BE2C (cell line): ENCODE results near the gene EDIL3.

Source experiments
- DNase-seq: peaks from one replicate; pipeline ENCODE4 v3.0.0-alpha.2; 2020
- H3K27me3 ChIP-seq: fragments of 250-450 bp; sonication (Bioruptor Pico); 2 replicates; pipeline ENCODE4 v1.5.1; 2020; ENCODE audit warnings: mild to moderate bottlenecking
- H3K36me3 ChIP-seq: fragments of 250-450 bp; sonication (Bioruptor Pico); 2 replicates; pipeline ENCODE4 v1.5.1; 2020; ENCODE audit warnings: mild to moderate bottlenecking
- H3K4me1 ChIP-seq: fragments of 250-450 bp; sonication (Bioruptor Pico); 2 replicates; pipeline ENCODE4 v1.5.1; 2020
- H3K4me3 ChIP-seq: 2 replicates; pipeline ENCODE4 v1.5.1; 2011; ENCODE audit warnings: low read depth, low read length
- H3K9me3 ChIP-seq: fragments of 250-450 bp; sonication (Bioruptor Pico); 2 replicates; pipeline ENCODE4 v1.5.1; 2020
- TF ChIP-seq, protein P1 (sequence below): IDR thresholded peaks from 2 replicates; pipeline ENCODE4 v1.5.1; 2012; ENCODE audit warnings: mild to moderate bottlenecking, low read depth, low read length

The EDIL3 gene

DNA sequence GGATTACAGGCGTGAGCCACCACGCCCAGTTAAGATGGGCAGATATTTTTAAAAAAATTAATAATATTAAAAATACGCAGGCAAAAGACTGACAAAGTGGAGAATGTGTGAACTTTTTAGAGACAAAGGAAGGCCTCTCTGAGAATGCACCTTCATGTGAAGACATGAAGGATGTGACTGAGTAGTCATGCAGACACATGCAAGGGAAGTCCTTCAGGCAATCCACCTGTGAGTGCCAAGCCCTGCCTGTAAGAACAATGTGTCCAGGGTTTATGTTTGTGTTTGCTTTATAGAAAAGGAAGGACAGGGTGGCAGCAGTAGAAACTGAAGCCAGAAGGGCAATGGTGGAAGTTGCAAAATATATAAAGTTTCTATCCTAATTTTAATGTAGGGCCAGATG, 169.2 kb downstream of the EDIL3 start:
- Histone ChIP-seq H3K4me3 (no peak overlapping the region), H3K36me3 (no peaks in the 10 kb centered on the region), H3K27me3 (no peaks in the 10 kb centered on the region), H3K9me3 (no peaks in the 10 kb centered on the region; the same call in 1 of the 2 replicates), H3K4me1 (no peaks in the 10 kb centered on the region)
- TF ChIP-seq, protein P1, sequence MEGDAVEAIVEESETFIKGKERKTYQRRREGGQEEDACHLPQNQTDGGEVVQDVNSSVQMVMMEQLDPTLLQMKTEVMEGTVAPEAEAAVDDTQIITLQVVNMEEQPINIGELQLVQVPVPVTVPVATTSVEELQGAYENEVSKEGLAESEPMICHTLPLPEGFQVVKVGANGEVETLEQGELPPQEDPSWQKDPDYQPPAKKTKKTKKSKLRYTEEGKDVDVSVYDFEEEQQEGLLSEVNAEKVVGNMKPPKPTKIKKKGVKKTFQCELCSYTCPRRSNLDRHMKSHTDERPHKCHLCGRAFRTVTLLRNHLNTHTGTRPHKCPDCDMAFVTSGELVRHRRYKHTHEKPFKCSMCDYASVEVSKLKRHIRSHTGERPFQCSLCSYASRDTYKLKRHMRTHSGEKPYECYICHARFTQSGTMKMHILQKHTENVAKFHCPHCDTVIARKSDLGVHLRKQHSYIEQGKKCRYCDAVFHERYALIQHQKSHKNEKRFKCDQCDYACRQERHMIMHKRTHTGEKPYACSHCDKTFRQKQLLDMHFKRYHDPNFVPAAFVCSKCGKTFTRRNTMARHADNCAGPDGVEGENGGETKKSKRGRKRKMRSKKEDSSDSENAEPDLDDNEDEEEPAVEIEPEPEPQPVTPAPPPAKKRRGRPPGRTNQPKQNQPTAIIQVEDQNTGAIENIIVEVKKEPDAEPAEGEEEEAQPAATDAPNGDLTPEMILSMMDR, result no peak
- no peak for DNase-seq

GRCh38 chr5:84213861-84214260, 170.8 kb downstream of the EDIL3 start:
- Histone ChIP-seq H3K27me3 (no peaks in the 10 kb centered on the region), H3K36me3 (no peaks in the 10 kb centered on the region), H3K9me3 (no peaks in the 10 kb centered on the region), H3K4me1 (no peaks in the 10 kb centered on the region), H3K4me3 (no peak overlapping the region)
- DNase-seq, result no peak
- TF ChIP-seq, protein P1, result no peak

GRCh38 chr5:84213212-84213611, 171.5 kb downstream of the EDIL3 start:
- no peak for DNase-seq
- Histone ChIP-seq H3K36me3 (no peaks in the 10 kb centered on the region), H3K4me3 (no peak overlapping the region), H3K9me3 (no peaks in the 10 kb centered on the region), H3K4me1 (no peaks in the 10 kb centered on the region), H3K27me3 (no peaks in the 10 kb centered on the region)
- TF ChIP-seq, protein P1, result no peak

- Histone ChIP-seq H3K4me1 (no peaks in the 10 kb centered on the region), H3K27me3 (no peaks in the 10 kb centered on the region), H3K9me3 (no peaks in the 10 kb centered on the region), H3K4me3 (no peak overlapping the region), H3K36me3 (no peaks in the 10 kb centered on the region)
- no peak for DNase-seq
- TF ChIP-seq, protein P1, result no peak
Observed at GRCh38 chr5:84204772-84205171, 179.9 kb downstream of the EDIL3 start.

- Histone ChIP-seq H3K27me3 (no peaks in the 10 kb centered on the region), H3K9me3 (no peaks in the 10 kb centered on the region), H3K4me1 (no peaks in the 10 kb centered on the region), H3K4me3 (no peak overlapping the region), H3K36me3 (no peaks in the 10 kb centered on the region)
- no peak for DNase-seq
- TF ChIP-seq, protein P1, result no peak
Observed at GRCh38 chr5:84202136-84202535, 182.5 kb downstream of the EDIL3 start.

DNA sequence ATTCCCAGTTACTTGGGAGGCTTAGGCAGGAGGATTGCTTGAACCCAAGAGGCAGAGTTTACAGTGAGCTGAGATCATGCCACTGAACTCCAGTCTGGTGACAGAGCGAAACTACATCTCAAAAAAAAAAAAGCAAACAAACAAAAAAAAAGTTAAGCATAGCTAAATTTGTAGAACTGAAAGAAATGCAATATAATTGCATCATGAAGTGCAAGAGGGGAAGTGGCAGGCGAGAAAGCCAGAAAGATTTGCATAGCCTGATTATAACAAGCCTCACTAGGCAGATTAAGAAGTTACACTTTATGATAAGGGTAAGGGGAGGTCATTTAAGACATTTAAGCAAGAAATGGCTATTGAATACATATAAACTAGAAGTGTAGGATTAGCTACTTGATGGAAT, 187.1 kb downstream of the EDIL3 start:
- Histone ChIP-seq H3K4me1 (no peaks in the 10 kb centered on the region), H3K36me3 (no peaks in the 10 kb centered on the region), H3K4me3 (no peak overlapping the region), H3K27me3 (no peaks in the 10 kb centered on the region), H3K9me3 (no peaks in the 10 kb centered on the region)
- no peak for DNase-seq
- TF ChIP-seq, protein P1, result no peak
